ENCODE measurements around the gene KRT35. TPM values are rescaled to one million over a fixed set of nuclear protein-coding genes. Genes with fewer than 3 reads are reported as not detected.

Gene KRT35
- total RNA-seq, 1 donor from 2014 or later = not detected

DNA sequence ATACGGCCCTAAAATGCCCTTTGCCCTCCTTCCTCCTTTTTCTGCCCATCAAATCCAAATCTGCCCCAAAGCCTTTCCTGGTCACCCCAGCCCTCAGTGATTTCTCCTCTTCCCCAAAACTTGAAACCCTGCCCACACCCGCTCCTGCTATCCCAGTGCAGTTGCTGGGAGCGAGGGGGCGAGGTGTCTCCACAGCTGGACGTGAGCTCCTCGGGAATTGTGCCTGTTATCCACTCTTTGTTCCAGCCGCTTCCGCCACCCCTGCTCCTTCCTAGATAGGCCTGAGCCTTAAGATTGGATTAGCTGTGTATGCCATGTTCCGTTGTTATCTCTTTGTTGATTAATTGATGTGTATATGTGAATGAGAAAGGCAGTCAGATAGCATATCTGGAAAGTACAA lies 2.6 kb upstream of the KRT35 start:
- Mint-ChIP-seq H3K9me3 (ENCODE audit: unreplicated experiment) (no peaks in the 10 kb centered on the region), H3K4me3 (ENCODE audit: unreplicated experiment) (no peak overlapping the region), H3K27me3 (ENCODE audit: unreplicated experiment) (peaks cover 3% of the 10 kb centered on the region), H3K27ac (ENCODE audit: unreplicated experiment) (no peak overlapping the region), H3K36me3 (ENCODE audit: low read depth, unreplicated experiment) (no peaks in the 10 kb centered on the region), H3K4me1 (ENCODE audit: unreplicated experiment) (peaks cover 2% of the 10 kb centered on the region)
- TF ChIP-seq, protein P1, sequence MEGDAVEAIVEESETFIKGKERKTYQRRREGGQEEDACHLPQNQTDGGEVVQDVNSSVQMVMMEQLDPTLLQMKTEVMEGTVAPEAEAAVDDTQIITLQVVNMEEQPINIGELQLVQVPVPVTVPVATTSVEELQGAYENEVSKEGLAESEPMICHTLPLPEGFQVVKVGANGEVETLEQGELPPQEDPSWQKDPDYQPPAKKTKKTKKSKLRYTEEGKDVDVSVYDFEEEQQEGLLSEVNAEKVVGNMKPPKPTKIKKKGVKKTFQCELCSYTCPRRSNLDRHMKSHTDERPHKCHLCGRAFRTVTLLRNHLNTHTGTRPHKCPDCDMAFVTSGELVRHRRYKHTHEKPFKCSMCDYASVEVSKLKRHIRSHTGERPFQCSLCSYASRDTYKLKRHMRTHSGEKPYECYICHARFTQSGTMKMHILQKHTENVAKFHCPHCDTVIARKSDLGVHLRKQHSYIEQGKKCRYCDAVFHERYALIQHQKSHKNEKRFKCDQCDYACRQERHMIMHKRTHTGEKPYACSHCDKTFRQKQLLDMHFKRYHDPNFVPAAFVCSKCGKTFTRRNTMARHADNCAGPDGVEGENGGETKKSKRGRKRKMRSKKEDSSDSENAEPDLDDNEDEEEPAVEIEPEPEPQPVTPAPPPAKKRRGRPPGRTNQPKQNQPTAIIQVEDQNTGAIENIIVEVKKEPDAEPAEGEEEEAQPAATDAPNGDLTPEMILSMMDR (IDR thresholded peaks at IDR 0.05; ENCODE audit: unreplicated experiment) = no peak
- DNase-seq (ENCODE audit: low spot score) = no peak

DNA sequence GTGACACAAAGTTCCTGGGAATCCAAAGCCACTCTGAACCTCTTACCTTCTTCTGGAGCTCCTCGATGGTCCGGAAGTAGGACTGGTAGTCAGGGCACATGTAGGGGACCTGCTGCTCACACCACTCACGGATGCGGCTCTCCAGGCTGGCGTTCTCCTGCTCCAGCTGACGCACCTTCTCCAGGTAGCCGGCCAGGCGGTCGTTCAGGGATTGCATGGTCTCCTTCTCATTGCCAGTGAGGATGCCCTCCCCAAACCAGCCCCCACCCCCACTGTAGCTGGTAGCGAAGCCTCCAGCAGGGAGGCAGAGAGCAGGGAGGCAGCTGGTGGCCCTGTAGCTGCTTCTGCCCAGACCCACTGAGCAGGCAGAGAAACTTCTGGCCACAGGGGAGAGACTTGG lies 370 bp downstream of the KRT35 start:
- Mint-ChIP-seq H3K9me3 (ENCODE audit: unreplicated experiment) (no peaks in the 10 kb centered on the region), H3K4me3 (ENCODE audit: unreplicated experiment) (no peak overlapping the region), H3K36me3 (ENCODE audit: low read depth, unreplicated experiment) (no peaks in the 10 kb centered on the region), H3K27me3 (ENCODE audit: unreplicated experiment) (peaks cover 1% of the 10 kb centered on the region), H3K27ac (ENCODE audit: unreplicated experiment) (no peak overlapping the region), H3K4me1 (ENCODE audit: unreplicated experiment) (peaks cover 2% of the 10 kb centered on the region)
- no peak for DNase-seq (ENCODE audit: low spot score)
- TF ChIP-seq, protein P1 (IDR thresholded peaks at IDR 0.05; ENCODE audit: unreplicated experiment) = no peak

DNA sequence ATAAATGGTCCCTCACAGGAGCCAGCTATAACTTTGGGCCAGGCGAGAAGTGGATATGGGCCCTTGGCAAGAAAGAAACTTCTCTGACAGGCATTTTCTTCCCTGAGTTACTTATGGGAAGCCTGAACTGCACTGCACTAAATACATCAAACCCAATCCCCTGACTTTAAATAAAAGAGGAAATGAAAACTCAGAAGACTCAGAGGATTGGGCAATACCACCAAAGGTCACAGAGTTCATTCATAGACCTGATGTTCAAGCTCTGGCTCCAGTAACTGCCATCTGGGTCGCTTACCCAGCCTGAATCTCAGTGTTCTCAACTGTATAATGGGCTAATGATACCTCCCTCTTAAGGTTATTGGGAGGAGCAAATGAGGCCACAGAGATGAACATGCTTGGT lies 815 bp downstream of the KRT35 start:
- DNase-seq (ENCODE audit: low spot score) = no peak
- TF ChIP-seq, protein P1 (IDR thresholded peaks at IDR 0.05; ENCODE audit: unreplicated experiment) = no peak
- Mint-ChIP-seq H3K27me3 (ENCODE audit: unreplicated experiment) (peaks cover 1% of the 10 kb centered on the region), H3K4me3 (ENCODE audit: unreplicated experiment) (no peak overlapping the region), H3K9me3 (ENCODE audit: unreplicated experiment) (no peaks in the 10 kb centered on the region), H3K36me3 (ENCODE audit: low read depth, unreplicated experiment) (no peaks in the 10 kb centered on the region), H3K4me1 (ENCODE audit: unreplicated experiment) (peaks cover 2% of the 10 kb centered on the region), H3K27ac (ENCODE audit: unreplicated experiment) (no peak overlapping the region)

DNA sequence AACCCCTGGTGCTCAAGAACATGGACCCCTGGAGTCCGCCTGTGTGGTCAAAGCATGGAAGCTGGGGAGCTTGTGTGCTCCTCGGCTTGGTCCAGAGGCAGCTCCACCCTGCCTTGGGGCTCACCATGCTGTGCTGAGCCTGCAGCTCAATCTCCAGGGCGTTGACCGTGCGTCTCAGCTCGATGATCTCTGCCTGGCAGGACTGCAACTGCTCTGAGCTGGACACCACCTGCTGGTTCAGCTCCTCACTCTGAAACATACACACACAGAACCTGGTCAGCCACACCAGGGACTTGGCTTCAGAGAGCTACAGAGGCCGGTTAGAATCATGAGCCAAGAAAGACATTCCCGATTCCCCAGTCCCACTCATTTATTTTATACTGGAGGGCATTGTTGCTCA lies 2.7 kb downstream of the KRT35 start:
- TF ChIP-seq, protein P1 (IDR thresholded peaks at IDR 0.05; ENCODE audit: unreplicated experiment) = no peak
- Mint-ChIP-seq H3K27ac (ENCODE audit: unreplicated experiment) (no peak overlapping the region), H3K27me3 (ENCODE audit: unreplicated experiment) (peaks cover 1% of the 10 kb centered on the region), H3K4me1 (ENCODE audit: unreplicated experiment) (peaks cover 2% of the 10 kb centered on the region), H3K4me3 (ENCODE audit: unreplicated experiment) (no peak overlapping the region), H3K9me3 (ENCODE audit: unreplicated experiment) (no peaks in the 10 kb centered on the region), H3K36me3 (ENCODE audit: low read depth, unreplicated experiment) (no peaks in the 10 kb centered on the region)
- no peak for DNase-seq (ENCODE audit: low spot score)

DNA sequence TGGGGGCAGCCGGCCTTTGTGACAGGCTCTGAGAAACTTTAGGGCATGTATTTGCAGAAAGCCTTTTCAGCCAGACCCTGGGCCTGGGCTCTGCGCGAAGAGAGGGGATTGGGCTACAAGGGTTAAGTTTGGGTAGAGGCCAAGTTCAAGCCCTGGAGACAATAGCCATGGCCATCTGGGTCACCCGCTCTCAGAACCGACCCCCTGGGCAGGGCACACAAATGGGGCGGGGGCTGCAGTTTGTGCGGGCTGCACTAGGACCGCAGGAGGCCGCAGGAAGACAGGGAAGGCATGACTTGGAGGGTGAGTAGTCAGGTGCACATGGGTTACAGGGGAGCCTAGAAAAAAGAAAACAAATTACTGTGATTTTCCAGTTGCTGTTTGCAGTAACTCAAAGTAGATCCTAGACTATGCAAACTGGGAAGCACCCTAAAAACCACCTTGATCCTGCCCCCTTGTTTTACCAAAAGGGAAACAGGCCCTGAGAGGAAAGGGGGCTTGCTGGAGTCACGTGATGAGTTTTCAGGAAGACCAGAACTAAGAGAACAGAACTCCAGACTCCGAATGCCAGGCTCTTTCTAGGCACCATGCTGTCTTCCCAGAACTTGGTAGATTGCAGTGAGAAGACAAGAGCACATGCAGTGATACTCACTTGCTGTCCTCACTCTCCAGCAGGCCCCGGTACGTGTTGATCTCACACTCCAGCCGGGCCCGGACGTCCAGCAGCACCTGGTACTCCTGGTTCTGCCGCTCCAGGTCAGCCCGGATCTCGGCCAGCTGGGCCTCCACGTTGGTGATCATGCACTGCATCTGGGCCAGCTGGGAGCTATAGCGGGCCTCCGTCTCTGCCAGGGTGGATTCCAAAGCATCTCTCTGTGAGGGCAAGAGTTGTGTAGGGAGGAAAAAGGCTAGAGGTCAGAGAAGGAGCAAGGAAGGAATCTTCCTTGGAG lies 3.8 kb downstream of the KRT35 start:
- TF ChIP-seq, protein P1 (IDR thresholded peaks at IDR 0.05; ENCODE audit: unreplicated experiment) = no peak
- peaks cover 4% of the 10 kb centered on the region for H3K9me3 Mint-ChIP-seq (ENCODE audit: unreplicated experiment)
- no peak overlapping the region for H3K27ac Mint-ChIP-seq (ENCODE audit: unreplicated experiment)
- H3K4me3 Mint-ChIP-seq (ENCODE audit: unreplicated experiment) = no peak overlapping the region
- H3K36me3 Mint-ChIP-seq (ENCODE audit: low read depth, unreplicated experiment) = peaks cover 3% of the 10 kb centered on the region
- H3K27me3 Mint-ChIP-seq (ENCODE audit: unreplicated experiment) = peaks cover 1% of the 10 kb centered on the region
- no peak for DNase-seq (ENCODE audit: low spot score)
- no peaks in the 10 kb centered on the region for H3K4me1 Mint-ChIP-seq (ENCODE audit: unreplicated experiment)

All from endothelial cell (in vitro differentiated cells).